IMR-90 (cell line): ENCODE results near the gene SLC6A9. TPM values are rescaled to one million over a fixed set of nuclear protein-coding genes. Genes with fewer than 3 reads are reported as not detected.

Source experiments
- ATAC-seq: fragments of 200-7000 bp; cut with Tn5 transposase; 2 replicates; pipeline ENCODE4 v1.9.1; 2020; ENCODE audit warnings: low read depth, mild to moderate bottlenecking, moderate library complexity
- BruUV-seq: library from RNA; stranded (reverse); fragments of 400-500 nt; replicated peaks from 2 replicates; lab custom pipeline; 2021; lab: Mats Ljungman, UMichigan
- CTCF ChIA-PET: fragments of 300-600 bp; formaldehyde crosslinking; extraction: SDS; loops from one replicate; lab custom pipeline; 2021; ENCODE audit warnings: antibody characterized with exemption; lab: Yijun Ruan, JAX
- POLR2A ChIA-PET: fragments of 300-600 bp; sonication (Branson Sonifier 250); formaldehyde crosslinking; loops from one replicate; lab custom pipeline; 2022; ENCODE audit warnings: antibody characterized with exemption; ENCODE audit not compliant: unreplicated experiment; lab: Charles Lee
- DNase-seq: peaks from one replicate; pipeline ENCODE4 v3.0.0; 2013
- H2AFZ ChIP-seq: replicated peaks from 2 replicates; pipeline ENCODE3; 2013; ENCODE audit warnings: low read length, mild to moderate bottlenecking; ENCODE audit not compliant: poor library complexity
- H2AK5ac ChIP-seq: 2 replicates; pipeline ENCODE4 v1.6.1; 2013; ENCODE audit warnings: low read depth, low read length, inconsistent platforms
- H2AK9ac ChIP-seq: replicated peaks from 2 replicates; pipeline ENCODE3; 2013; ENCODE audit warnings: mild to moderate bottlenecking, low read depth, low read length, moderate library complexity; ENCODE audit not compliant: poor library complexity
- H2BK120ac ChIP-seq: 2 replicates; pipeline ENCODE4 v1.6.1; 2013; ENCODE audit warnings: low read depth, low read length, inconsistent platforms
- H2BK15ac ChIP-seq: 3 replicates; pipeline ENCODE4 v1.6.1; 2013; ENCODE audit warnings: low read depth, low read length, inconsistent platforms
- H2BK20ac ChIP-seq: 2 replicates; pipeline ENCODE4 v1.6.1; 2013; ENCODE audit warnings: low read depth, mild to moderate bottlenecking, inconsistent platforms, low read length, moderate library complexity
- H2BK5ac ChIP-seq: 2 replicates; pipeline ENCODE4 v1.6.1; 2013; ENCODE audit warnings: mild to moderate bottlenecking, low read depth, low read length, inconsistent platforms; ENCODE audit not compliant: poor library complexity, severe bottlenecking
- H3K14ac ChIP-seq: replicated peaks from 2 replicates; pipeline ENCODE4 v1.6.1; 2013; ENCODE audit warnings: low read depth, low read length, inconsistent platforms
- H3K18ac ChIP-seq: 2 replicates; pipeline ENCODE4 v1.6.1; 2013; ENCODE audit warnings: low read depth, low read length, control low read depth
- H3K23ac ChIP-seq: 2 replicates; pipeline ENCODE4 v1.6.1; 2013; ENCODE audit warnings: low read depth, low read length, inconsistent platforms
- H3K27ac ChIP-seq: 2 replicates; pipeline ENCODE4 v1.5.1; 2013; ENCODE audit warnings: mild to moderate bottlenecking, control low read depth, low read length; ENCODE audit not compliant: insufficient read depth
- H3K27me3 ChIP-seq: 2 replicates; pipeline ENCODE4 v1.6.1; 2013; ENCODE audit warnings: low read length; ENCODE audit not compliant: control insufficient read depth, insufficient read depth
- H3K36me3 ChIP-seq: 2 replicates; pipeline ENCODE4 v1.6.1; 2013; ENCODE audit warnings: low read length, mixed read lengths; ENCODE audit not compliant: control insufficient read depth, insufficient read depth
- H3K4ac ChIP-seq: 2 replicates; pipeline ENCODE4 v1.6.1; 2013; ENCODE audit warnings: low read depth, low read length, inconsistent platforms
- H3K4me1 ChIP-seq: 2 replicates; pipeline ENCODE4 v1.6.1; 2013; ENCODE audit warnings: low read length, mixed read lengths; ENCODE audit not compliant: control insufficient read depth, insufficient read depth
- H3K4me2 ChIP-seq: 2 replicates; pipeline ENCODE4 v1.6.1; 2013; ENCODE audit warnings: low read depth, mild to moderate bottlenecking, control low read depth, low read length, moderate library complexity
- H3K4me3 ChIP-seq: 2 replicates; pipeline ENCODE4 v1.5.1; 2013; ENCODE audit warnings: low read depth, mild to moderate bottlenecking, control low read depth, low read length, moderate library complexity; ENCODE audit not compliant: insufficient read depth
- H3K56ac ChIP-seq: 2 replicates; pipeline ENCODE4 v1.6.1; 2013; ENCODE audit warnings: low read length, inconsistent platforms; ENCODE audit not compliant: insufficient read depth; ENCODE audit errors: extremely low read depth
- H3K79me1 ChIP-seq, 2 experiments: 2 replicates each; pipeline ENCODE4 v1.6.1; 2013; ENCODE audit warnings: low read length in 2 of 2, inconsistent platforms in 1 of 2, low read depth in 1 of 2
- H3K9ac ChIP-seq: 2 replicates; pipeline ENCODE4 v1.6.1; 2013; ENCODE audit warnings: low read depth, low read length, control low read depth
- H3K9me1 ChIP-seq: 2 replicates; pipeline ENCODE4 v1.6.1; 2013; ENCODE audit warnings: low read length, inconsistent platforms; ENCODE audit not compliant: insufficient read depth
- H3K9me3 ChIP-seq: 2 replicates; pipeline ENCODE4 v1.6.1; 2013; ENCODE audit warnings: low read length; ENCODE audit not compliant: control insufficient read depth, insufficient read depth
- H4K20me1 ChIP-seq: 2 replicates; pipeline ENCODE4 v1.6.1; 2013; ENCODE audit warnings: low read length, inconsistent platforms; ENCODE audit not compliant: insufficient read depth
- H4K5ac ChIP-seq: 2 replicates; pipeline ENCODE4 v1.6.1; 2013; ENCODE audit warnings: mild to moderate bottlenecking, low read depth, low read length, control low read depth
- H4K8ac ChIP-seq, 2 experiments: 2 replicates each; pipeline ENCODE4 v1.6.1; 2013; ENCODE audit warnings: low read depth in 2 of 2, low read length in 2 of 2, control low read depth in 1 of 2, inconsistent platforms in 1 of 2
- H4K91ac ChIP-seq: 2 replicates; pipeline ENCODE4 v1.6.1; 2013; ENCODE audit warnings: low read depth, low read length, inconsistent platforms; ENCODE audit not compliant: insufficient read depth
- CTCF ChIP-seq: conservative IDR thresholded peaks from 2 replicates; pipeline ENCODE4 v1.5.1; 2012; ENCODE audit warnings: mild to moderate bottlenecking, low read depth, low read length, improper control_type of control experiment
- NFE2L2 ChIP-seq: fragments of 150-350 bp; IDR thresholded peaks from 2 replicates; pipeline ENCODE4 v1.6.1; 2016; ENCODE audit warnings: low read depth, mild to moderate bottlenecking, low read length
- WGBS, 2 experiments: methylation state at CpG; one replicate each; pipeline versions ENCODE4 v1.1.5 to v1.1.7; 2013; ENCODE audit warnings: missing lambda C conversion rate in 2 of 2; ENCODE audit not compliant: insufficient read length in 1 of 2; ENCODE audit errors: extremely low coverage in 2 of 2; 5-methylcytosine and 5-hydroxymethylcytosine counted together
- dilution Hi-C: fragments of 300-500 bp; cut with HindIII; formaldehyde crosslinking; loops from one replicate; pipeline ENCODE4 v1.14.3; 2018; ENCODE audit warnings: low sequenced_read_pairs; ENCODE audit not compliant: unreplicated experiment
- in situ Hi-C: fragments of 300-500 bp; cut with MboI; formaldehyde crosslinking; loops from 3 replicates; pipeline ENCODE4 v1.14.3; 2019; ENCODE audit warnings: low sequenced_read_pairs, inconsistent platforms, mixed read lengths
- intact Hi-C: fragments of 100-400 bp; cut with micrococcal nuclease; formaldehyde crosslinking; loops from 2 replicates; pipeline ENCODE4 v1.10.0; 2022
- polyA plus RNA-seq, 3 experiments: library from polyadenylated mRNA; depleted of rRNA; stranded (reverse); fragments of >200 nt; gene quantifications; 2 replicates each; pipeline ENCODE4 v1.2.3, GENCODE V29; 2012; ENCODE audit warnings: low replicate concordance in 1 of 3
- total RNA-seq: library from RNA; depleted of rRNA; stranded (reverse); fragments of >200 nt; gene quantifications from 2 replicates; pipeline ENCODE4 v1.2.3, GENCODE V29; 2012

Gene SLC6A9
- total and polyA plus RNA-seq, 2 of the 4 experiments (the other 2 are of a cell fraction): 2.0 to 6.6 TPM

- CTCF ChIA-PET: interaction anchor here (1.1 to 2.3 kb wide), 4 partner anchors 12 to 272 kb away, joined by 4 to 16 read pairs (median 10); no protein-coding TSS in a partner anchor
- no peaks in the 10 kb centered on the region; a peak in 1 of 4 replicates for H3K79me1 ChIP-seq
These were observed 4.6 kb upstream of the SLC6A9 start for GRCh38 chr1:44035726-44036408.

More at GRCh38 chr1:44035726-44036408, 4.6 kb upstream of the SLC6A9 start:
- Histone ChIP-seq H4K91ac (no peak overlapping the region), H2AK5ac (no peak overlapping the region), H2BK20ac (no peak overlapping the region), H3K56ac (no peak overlapping the region), H2BK15ac (no peak overlapping the region), H3K27ac (no peak overlapping the region), H3K4ac (no peak overlapping the region), H2AFZ (no peak overlapping the region), H3K36me3 (no peaks in the 10 kb centered on the region), H4K8ac (no peak overlapping the region), H3K23ac (no peak overlapping the region), H3K27me3 (no peaks in the 10 kb centered on the region), H3K4me1 (peaks cover 8% of the 10 kb centered on the region; the same call in 1 of the 2 replicates), H3K9ac (no peak overlapping the region), H3K4me3 (no peak overlapping the region), H2BK120ac (no peak overlapping the region), H4K20me1 (no peaks in the 10 kb centered on the region), H3K4me2 (no peak overlapping the region), H3K9me3 (no peaks in the 10 kb centered on the region), H3K18ac (no peak overlapping the region), H3K9me1 (peaks cover 3% of the 10 kb centered on the region; the same call in 1 of the 2 replicates), H3K14ac (no peak overlapping the region), H2BK5ac (no peak overlapping the region), H4K5ac (no peak overlapping the region), H2AK9ac (no peak overlapping the region)
- WGBS, 2 experiments: 54% methylated on average over 3 of the region's 8 CpGs; no CpG with 5 or more reads in 1 of the 2 experiments
- TF ChIP-seq NFE2L2 (no peak), CTCF (no peak; the same call in 1 of the 2 replicates)
- no TSS peak for BruUV-seq
- ATAC-seq: no peak
- in situ Hi-C loops (no loop called here), dilution Hi-C loops (no loop called here), intact Hi-C loops (loop anchor here (1.0 to 5.0 kb wide), 3 partner anchors 31 to 509 kb away; no protein-coding TSS in a partner anchor)
- POLR2A ChIA-PET: no interaction called here
- DNase-seq: no peak
